ENCODE data around the gene MORN5. TPM values are rescaled to one million over a fixed set of nuclear protein-coding genes. Genes with fewer than 3 reads are reported as not detected.
"Not testable (repeated sequence)": the region's sequence is repeated elsewhere in the genome, so short reads cannot be mapped to it uniquely, and the experiment has no call there.

MORN5 gene
- total RNA-seq, 1 donor from 2014 or later, result 2.1 TPM

GRCh38 chr9:122115176-122116035 lies 44.3 kb upstream of the MORN5 start:
- H3K27me3 Mint-ChIP-seq, result peaks cover 25% of the 10 kb centered on the region
- TF ChIP-seq CTCF (conservative IDR thresholded peaks at IDR 0.05), result no peak
- no peaks in the 10 kb centered on the region for H3K9me3 Mint-ChIP-seq
- H3K4me1 Mint-ChIP-seq (ENCODE audit: unreplicated experiment), result peaks cover 4% of the 10 kb centered on the region
- H3K27ac Mint-ChIP-seq, result no peak overlapping the region
- no peak for DNase-seq (ENCODE audit: extremely low spot score, unreplicated experiment)
- no peak overlapping the region for H3K4me3 Mint-ChIP-seq
- no peaks in the 10 kb centered on the region for H3K36me3 Mint-ChIP-seq

- H3K36me3 Mint-ChIP-seq, result no peaks in the 10 kb centered on the region
- no peak overlapping the region for H3K4me3 Mint-ChIP-seq
- H3K9me3 Mint-ChIP-seq, result no peaks in the 10 kb centered on the region
- H3K27me3 Mint-ChIP-seq, result peaks cover 25% of the 10 kb centered on the region
- no peak for DNase-seq (ENCODE audit: extremely low spot score, unreplicated experiment)
- H3K4me1 Mint-ChIP-seq (ENCODE audit: unreplicated experiment), result peaks cover 4% of the 10 kb centered on the region
- TF ChIP-seq CTCF (conservative IDR thresholded peaks at IDR 0.05), result no peak
- H3K27ac Mint-ChIP-seq, result no peak overlapping the region
Observed at GRCh38 chr9:122116040-122116439, 43.7 kb upstream of the MORN5 start.

- no peak for TF ChIP-seq CTCF (conservative IDR thresholded peaks at IDR 0.05)
- H3K27ac Mint-ChIP-seq, result no peak overlapping the region
Observed at GRCh38 chr9:122116448-122117173, 43.1 kb upstream of the MORN5 start.

GRCh38 chr9:122117241-122117640 lies 42.5 kb upstream of the MORN5 start:
- not testable (repeated sequence) for H3K36me3 Mint-ChIP-seq; H3K4me1 Mint-ChIP-seq (ENCODE audit: unreplicated experiment); H3K4me3 Mint-ChIP-seq; H3K27ac Mint-ChIP-seq; DNase-seq (ENCODE audit: extremely low spot score, unreplicated experiment); H3K9me3 Mint-ChIP-seq
- H3K27me3 Mint-ChIP-seq, result peaks cover 23% of the 10 kb centered on the region

More at GRCh38 chr9:122116448-122117173, 43.1 kb upstream of the MORN5 start:
- Mint-ChIP-seq H3K36me3 (no peaks in the 10 kb centered on the region), H3K9me3 (no peaks in the 10 kb centered on the region), H3K4me1 (ENCODE audit: unreplicated experiment) (peaks cover 4% of the 10 kb centered on the region), H3K4me3 (no peak overlapping the region), H3K27me3 (peaks cover 25% of the 10 kb centered on the region)
- DNase-seq (ENCODE audit: extremely low spot score, unreplicated experiment), result no peak

- peaks cover 4% of the 10 kb centered on the region for H3K4me1 Mint-ChIP-seq (ENCODE audit: unreplicated experiment)
- no peak overlapping the region for H3K4me3 Mint-ChIP-seq
- no peak overlapping the region for H3K27ac Mint-ChIP-seq
- H3K27me3 Mint-ChIP-seq, result peaks cover 16% of the 10 kb centered on the region
- H3K9me3 Mint-ChIP-seq, result no peaks in the 10 kb centered on the region
- TF ChIP-seq CTCF (conservative IDR thresholded peaks at IDR 0.05), result no peak
- no peak for DNase-seq (ENCODE audit: extremely low spot score, unreplicated experiment)
- H3K36me3 Mint-ChIP-seq, result no peaks in the 10 kb centered on the region
Observed at GRCh38 chr9:122118343-122119165, 41.2 kb upstream of the MORN5 start.

Data from type B pancreatic cell (in vitro differentiated cells).